Hindlimb muscle (tissue), 1 donor: ENCODE measurements around the gene SEC22C. TPM values are rescaled to one million over a fixed set of nuclear protein-coding genes. Genes with fewer than 3 reads are reported as not detected.
A peak's percentile ranks its signal among the peaks of the same experiment; 100 is the strongest.
"Not testable (repeated sequence)": the region's sequence is repeated elsewhere in the genome, so short reads cannot be mapped to it uniquely, and the experiment has no call there.

Experiments
- DNase-seq: peaks from one replicate; pipeline ENCODE4 v3.0.0-alpha.2; 2013
- polyA plus RNA-seq: library from polyadenylated mRNA; unstranded; fragments of 120-200 nt; gene quantifications from one replicate; pipeline ENCODE4 v1.2.1, GENCODE V29; 2013; ENCODE audit not compliant: insufficient read length

The SEC22C gene
- polyA plus RNA-seq, 1 donor: 18.9 TPM

GRCh38 chr3:42579346-42579745 lies 2.4 kb downstream of the SEC22C start:
- DNase-seq: not testable (repeated sequence)

- DNase-seq: no peak
Observed at GRCh38 chr3:42578054-42578453, 3.7 kb downstream of the SEC22C start.

GRCh38 chr3:42575137-42575741 lies 6.5 kb downstream of the SEC22C start:
- no peak for DNase-seq

- DNase-seq: peak; percentile 14
Observed at GRCh38 chr3:42572278-42572677, 9.5 kb downstream of the SEC22C start.

- no peak for DNase-seq
Observed at GRCh38 chr3:42569593-42570142, 12.1 kb downstream of the SEC22C start.

GRCh38 chr3:42562047-42562907 lies 19.5 kb downstream of the SEC22C start:
- no peak for DNase-seq

GRCh38 chr3:42557854-42558253 lies 23.9 kb downstream of the SEC22C start:
- DNase-seq: no peak

- not testable (repeated sequence) for DNase-seq
Observed at GRCh38 chr3:42556817-42557216, 24.9 kb downstream of the SEC22C start.

- DNase-seq: no peak
Observed at GRCh38 chr3:42556089-42556632, 25.6 kb downstream of the SEC22C start.

GRCh38 chr3:42552830-42553229 lies 28.9 kb downstream of the SEC22C start:
- no peak for DNase-seq

GRCh38 chr3:42550250-42550649 lies 31.5 kb downstream of the SEC22C start:
- no peak for DNase-seq

- DNase-seq: no peak
Observed at GRCh38 chr3:42549131-42549530, 32.6 kb downstream of the SEC22C start.

GRCh38 chr3:42547401-42547945 lies 34.3 kb downstream of the SEC22C start:
- peak; percentile 43 for DNase-seq

GRCh38 chr3:42546691-42547213 lies 35.0 kb downstream of the SEC22C start:
- no peak for DNase-seq

- no peak for DNase-seq
Observed at GRCh38 chr3:42545284-42545900, 36.4 kb downstream of the SEC22C start.

- no peak for DNase-seq
Observed at GRCh38 chr3:42544492-42545283, 37.1 kb downstream of the SEC22C start.

GRCh38 chr3:42541079-42541478 lies 40.7 kb downstream of the SEC22C start:
- DNase-seq: no peak

- no peak for DNase-seq
Observed at GRCh38 chr3:42539871-42540714, 41.7 kb downstream of the SEC22C start.

- DNase-seq: no peak
Observed at GRCh38 chr3:42537350-42537749, 44.4 kb downstream of the SEC22C start.

GRCh38 chr3:42535981-42536784 lies 45.6 kb downstream of the SEC22C start:
- DNase-seq: no peak
